Activated CD8-positive, alpha-beta memory T cell treated with anti-CD3 and anti-CD28 coated beads, Interleukin-2, amount 50 U/mL, for 1 hour (primary cell): ENCODE results near the gene CACNA2D4.

Experiments
- DNase-seq: peaks from one replicate; pipeline ENCODE4 v3.0.0-alpha.2; 2020; ENCODE audit errors: extremely low read depth

The CACNA2D4 gene

DNA sequence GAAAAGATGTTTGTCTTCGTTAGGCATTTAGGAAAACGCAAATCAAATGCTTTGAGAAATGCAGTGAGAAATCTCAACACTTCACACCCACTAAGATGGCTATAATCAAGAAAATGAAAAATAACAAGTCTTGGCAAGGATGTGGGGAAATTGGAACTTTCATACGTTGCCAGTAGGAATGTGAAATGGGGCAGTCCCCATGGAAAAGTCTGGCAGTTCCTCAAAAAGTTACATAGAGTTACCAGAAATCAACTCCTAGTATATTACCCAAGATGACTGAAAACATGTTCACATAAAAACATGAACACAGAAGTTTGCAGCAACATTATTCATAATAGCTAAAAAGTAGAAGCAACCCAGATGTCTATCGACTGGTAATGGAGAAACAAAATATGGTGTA, 139.5 kb downstream of the CACNA2D4 start:
- no peak for DNase-seq

DNA sequence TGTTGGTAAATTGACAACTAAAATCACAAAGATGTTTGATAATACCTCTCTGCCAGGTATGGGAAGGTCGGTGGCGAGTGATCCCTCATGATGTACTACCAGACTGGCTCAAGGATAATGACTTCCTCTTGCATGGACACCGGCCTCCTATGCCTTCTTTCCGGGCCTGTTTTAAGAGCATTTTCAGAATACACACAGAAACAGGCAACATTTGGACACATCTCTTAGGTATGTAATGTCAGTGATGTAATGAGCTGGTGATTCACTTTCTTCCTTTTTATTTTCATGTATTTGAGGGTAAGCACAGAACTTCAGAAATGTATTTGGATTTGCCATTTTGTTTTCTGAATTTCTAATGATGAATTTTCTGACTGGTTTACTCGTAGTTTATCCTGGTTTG, 140.7 kb downstream of the CACNA2D4 start:
- no peak for DNase-seq

DNA sequence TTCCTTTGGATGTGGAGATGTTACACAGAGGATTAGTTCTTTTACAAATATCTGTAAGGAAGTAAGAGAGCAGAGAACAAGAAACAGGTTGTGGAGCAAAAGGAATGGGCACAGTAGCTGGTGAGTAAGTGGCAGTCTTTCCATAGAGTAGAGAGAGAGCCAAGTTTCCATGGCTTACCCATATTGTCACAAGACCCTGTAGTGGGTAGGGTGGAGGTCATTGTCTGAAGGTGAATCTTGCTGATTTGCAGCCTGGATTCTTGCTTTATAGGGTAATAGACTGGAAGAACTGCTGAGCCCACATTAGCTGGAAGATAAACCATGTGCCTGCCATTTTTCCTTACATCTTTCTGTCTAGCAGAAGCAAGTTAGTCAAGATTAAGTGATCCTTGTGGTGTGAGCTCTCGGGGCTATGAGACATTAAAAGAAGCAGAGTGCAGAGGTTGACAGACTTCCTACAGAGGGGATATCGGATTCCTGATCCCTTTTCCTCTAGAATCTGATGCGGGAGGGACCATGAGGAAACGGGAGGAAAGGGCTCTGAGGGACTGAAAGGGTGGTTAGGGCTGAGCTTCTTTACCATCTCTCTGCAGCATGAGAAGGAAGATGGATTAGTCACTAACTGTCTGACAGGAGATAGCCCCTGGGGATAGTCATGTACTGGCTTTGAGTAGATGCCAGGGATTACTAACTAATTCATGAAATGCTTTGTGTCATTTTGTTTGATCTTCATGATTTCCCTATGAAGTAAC, 142.1 kb downstream of the CACNA2D4 start:
- no peak for DNase-seq

DNA sequence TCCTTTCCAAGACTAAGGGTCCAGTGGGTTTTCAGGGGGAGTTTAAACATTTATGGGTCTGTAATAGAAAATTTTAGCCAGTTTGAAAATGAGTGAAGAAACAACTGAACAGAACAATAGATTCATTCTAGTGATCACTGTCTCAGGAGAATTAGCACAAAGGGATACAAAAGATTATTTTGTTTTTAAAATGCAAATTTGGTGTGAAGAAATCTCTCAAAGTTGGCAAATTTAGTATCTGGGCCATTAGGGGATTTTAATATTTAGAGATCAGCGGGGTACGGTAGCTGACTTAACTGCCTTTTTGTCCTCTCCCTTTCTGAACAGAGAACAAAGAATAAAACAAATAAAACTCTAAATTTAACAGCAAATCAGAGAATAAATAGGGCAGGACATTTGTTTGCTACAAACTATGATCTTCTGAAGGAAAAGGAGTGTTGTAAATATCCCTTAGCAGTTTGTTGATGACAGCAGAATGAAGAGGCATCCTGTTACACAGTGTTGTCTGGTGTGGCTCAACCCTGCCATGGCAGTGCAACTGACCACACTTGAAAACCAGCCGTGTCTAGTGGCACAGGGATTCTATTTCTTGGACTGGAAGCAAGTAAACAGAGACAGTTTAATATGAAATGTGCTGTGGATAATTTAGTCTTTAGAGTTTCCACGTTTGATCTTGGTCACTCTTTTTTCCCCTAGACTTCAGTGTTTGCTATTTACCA, 144.4 kb downstream of the CACNA2D4 start:
- no peak for DNase-seq

DNA sequence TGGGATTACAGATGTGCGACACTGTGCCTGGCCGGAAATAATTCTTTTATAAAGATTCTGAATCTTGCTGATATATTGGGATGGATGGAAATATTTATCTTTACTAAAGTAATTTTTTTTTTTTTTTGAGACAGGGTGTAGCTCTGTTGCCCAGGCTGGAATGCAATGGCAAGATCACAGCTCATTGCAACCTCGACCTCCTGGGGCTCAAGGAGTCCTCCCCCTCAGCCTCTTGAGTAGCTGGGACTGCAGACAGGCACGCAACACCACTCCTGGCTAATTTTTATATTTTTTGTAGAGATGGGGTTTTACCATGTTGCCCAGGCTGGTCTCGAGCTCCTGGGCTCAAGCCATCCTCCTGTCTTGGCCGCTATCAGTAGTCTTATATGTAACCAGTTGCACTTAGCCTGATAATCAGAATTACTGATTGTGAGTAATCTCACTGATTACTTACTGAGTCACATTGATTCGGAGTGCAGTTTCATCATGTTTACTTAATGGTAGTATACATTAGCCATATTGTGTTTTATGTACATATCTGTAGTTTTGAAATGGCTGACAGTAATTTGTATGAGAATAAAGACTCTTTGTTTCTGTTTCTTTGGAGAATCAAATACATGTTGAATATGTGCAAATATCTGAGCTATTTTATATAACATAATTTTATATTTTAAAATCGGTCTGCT, 148.5 kb downstream of the CACNA2D4 start:
- no peak for DNase-seq

DNA sequence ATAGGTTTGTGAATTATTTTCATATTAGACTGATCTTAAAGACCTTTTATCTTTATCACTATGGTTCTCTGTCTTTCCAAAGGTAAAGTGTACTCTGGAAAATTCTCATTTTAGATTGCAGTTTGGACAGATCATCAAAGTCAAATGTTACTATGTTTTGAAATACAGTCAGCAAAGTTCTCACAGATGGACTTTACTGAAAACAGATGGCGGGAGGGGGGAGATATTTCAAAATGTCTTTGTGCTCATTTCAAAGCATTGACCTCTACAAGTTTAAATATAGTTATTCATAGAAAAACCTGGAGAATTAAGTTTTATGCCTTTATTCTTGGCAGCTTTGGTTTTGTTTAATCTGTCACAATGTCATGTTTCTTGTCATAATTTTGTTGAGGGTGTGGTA, 149.8 kb downstream of the CACNA2D4 start:
- DNase-seq: no peak

DNA sequence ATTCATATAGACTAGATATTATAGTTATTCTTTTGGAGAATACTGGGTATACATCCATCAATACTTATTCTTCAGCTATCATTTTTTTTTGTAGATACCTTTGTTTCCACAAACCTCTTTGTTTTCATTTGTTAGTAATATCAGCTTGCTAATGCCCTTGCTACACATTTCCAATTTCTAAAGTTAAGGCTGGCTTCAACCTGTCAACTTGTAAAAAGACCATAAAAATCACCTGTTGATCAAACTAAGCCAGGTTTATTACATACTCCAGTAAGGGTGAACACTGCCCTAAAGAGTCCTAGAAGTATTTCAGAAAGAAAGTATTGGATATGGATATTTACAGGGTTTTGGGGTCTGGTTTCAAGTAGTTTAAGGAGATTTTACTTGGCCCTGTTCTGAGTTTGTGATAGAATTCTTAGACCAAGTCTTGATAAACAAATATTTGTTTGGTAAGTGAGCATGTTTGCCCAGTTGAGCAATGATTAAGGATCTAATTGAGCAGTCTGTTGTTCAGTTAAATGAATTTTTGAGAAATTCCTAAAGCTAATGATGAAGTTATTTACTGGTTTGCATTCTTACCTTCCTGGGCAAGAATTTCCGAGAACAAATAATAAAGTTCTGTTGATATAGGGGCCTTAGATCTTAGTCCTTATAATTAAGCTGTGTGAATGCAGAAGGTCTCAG, 150.9 kb downstream of the CACNA2D4 start:
- no peak for DNase-seq

DNA sequence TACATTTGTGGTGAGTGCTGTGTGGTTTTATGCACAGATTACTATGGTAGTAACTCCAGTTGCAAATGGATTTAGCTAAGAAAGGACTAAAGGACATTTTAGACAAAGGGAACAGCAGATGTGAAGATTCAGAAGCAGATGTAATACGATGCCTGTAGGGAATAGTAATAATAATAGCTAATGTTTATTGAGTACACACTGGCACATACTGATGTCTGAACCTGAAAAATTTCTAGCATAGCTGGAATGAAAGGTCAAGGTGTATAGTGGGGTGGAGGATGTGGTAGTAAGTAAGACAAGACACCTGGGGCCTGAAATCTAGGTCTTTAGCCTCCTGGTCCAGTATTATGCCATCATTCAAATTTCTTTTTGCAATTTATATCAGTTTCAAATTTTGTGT, 152.3 kb downstream of the CACNA2D4 start:
- no peak for DNase-seq

DNA sequence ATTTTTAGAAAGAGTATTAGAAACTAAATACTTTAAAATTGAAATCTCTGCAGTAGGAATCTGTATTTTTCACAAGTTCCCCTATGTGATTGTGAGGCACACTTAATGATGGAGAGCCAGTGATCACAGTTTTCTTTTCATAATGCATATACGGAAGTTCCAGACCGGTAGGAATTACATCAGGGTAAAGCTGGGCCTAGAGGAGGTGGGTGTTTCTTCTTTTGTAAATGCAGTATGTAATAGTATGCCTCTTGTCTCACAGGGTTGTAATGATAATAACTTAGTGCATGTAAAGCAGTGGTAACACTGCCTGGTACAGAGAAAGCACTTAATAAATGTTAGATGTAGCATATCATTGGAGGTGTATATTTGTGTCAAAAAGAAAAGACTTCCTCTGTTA, 155.3 kb downstream of the CACNA2D4 start:
- DNase-seq: no peak

DNA sequence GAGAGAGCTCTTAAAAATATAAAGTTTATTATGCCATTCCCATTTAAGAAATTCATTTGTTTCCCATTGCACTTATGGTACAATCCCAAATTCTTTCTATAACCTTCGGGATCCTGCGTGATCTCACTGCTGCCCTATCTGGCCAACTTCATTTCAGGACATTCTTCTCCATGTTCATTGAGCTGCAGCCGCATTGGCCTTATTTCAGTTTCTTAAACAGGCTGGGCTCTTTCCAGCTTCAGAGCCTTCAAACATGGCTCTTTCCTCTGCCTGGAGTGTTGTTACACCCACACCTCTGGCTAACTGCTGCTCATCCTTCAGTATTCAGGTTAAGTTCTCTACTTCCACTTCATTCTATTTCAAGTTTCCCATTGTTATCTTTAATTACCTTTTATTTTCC, 156.6 kb downstream of the CACNA2D4 start:
- DNase-seq: no peak

DNA sequence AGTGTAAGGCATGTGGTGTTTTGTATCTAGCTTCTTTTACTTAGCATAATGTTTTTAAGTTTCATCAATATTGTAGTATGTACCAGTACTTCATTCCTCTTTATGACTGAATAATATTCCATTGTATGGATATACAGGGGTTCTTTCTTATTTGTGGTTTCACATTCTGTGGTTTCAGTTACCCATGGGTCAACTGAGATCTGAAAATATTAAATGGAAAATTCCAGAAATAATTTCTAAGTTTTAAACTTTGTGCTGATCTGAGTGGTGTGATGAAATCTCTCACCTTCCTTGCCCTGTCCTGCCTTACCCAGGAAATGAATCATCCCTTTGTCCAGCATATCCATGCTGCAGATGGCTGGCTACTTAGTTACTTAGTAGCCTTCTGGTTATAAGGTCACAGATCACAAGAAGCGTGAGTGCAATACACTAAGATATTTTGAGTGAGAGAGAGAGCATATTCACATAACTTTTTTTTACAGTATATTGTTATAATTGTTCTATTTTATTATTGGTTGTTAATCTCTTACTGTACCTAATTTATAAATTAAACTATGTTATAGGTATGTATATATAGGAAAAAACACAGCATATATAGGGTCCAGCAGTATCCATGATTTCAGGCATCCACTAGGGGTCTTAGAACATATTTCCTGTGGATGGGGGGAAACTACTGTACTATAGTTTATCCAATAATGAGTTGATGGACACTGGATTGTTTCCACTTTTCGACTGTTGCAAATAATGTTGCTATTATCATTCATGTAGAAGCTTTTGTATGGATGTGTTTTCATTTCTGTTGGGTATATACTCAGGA, 157.7 kb downstream of the CACNA2D4 start:
- no peak for DNase-seq

DNA sequence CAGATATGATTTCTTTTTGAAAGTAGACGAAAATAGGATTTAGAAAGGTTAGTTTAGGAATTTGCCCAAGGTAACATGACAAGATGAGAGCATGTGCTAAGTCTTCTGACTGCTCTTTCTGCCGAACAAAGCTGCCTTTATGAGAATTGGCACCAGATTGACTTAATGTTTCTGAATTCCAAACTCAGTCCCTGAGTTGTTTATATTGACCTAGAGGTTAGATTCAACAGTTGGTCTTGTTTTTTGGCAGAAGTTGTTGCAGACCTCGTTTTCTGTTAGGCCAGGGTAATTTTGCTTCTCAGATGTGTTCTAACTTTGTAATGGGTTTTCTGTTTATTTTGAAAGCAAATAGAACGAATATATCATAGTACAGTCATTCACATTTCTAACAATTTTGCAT, 159.6 kb downstream of the CACNA2D4 start:
- no peak for DNase-seq

DNA sequence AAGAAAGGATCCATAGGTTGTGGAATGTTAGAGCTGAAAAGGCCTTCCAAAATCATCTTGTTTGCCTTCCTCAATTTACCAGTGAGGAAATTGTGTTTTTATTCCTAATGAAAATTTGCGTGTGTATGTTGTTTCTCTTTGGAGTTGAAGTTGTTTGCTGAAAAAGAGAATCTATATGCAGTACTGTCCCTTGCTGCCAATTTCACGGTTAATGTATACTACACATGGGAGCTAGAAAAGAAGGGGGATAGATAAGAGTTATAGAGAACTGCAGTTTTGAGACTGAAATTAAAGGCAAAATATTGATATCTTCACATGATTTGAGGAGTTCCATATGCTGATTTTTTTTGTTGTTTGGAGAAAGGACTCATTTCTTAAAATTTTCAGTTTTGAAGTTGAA, 160.1 kb downstream of the CACNA2D4 start:
- no peak for DNase-seq

DNA sequence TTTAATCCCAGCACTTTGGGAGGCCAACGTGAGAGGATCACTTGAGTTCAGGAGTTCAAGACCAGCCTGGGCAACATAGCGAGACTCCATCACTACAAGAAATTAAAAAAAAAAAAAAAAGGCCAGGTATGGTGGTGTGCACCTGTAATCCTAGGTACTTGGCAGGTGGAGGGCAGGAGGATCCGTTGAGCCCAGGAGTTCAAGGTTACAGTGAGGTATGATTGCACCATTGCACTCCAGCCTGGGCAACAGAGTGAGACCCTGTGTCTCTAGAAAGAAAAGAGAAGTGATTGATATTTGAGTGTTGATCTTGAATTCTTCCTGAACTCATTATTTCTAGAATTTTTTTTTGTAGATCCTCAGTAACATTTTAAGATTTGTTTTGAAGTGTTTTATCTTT, 168.2 kb downstream of the CACNA2D4 start:
- no peak for DNase-seq

DNA sequence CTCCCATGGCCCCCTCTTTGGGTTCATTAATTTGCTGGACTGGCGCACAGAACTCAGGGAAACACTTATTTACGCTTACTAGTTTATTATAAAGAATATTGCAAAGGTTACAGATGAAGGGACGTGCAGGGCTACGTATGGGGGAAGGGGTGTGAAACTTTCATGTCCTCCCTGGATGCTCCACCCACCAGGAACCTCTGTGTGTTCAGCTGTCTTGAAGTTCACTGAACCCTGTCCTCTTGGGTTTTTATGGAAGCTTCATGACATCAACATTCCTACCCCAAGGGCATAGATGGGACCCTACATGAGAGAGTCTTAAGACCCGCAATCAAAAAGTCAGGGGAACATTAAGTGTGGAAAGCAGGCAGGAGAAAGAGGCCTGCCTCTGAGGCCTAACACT, 169.4 kb downstream of the CACNA2D4 start:
- DNase-seq: no peak

DNA sequence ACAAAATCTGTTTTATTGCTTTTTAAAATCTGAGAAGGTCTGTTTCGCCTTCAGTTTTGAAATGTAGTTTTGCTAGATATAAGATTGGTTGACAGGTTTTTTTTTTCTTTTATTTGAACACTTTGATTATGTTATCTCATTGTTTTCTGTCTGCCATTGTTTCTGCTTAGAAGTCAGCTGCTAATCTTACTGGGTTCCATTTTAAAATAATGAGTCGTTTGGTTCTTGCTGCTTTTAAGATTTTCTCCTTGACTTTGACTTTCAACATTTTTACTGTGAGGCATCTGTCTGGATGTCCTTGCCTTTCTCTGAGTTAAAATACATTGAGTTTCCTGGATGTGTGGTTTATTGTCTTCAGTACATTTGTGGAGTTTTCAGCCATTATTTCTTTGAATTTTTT, 170.8 kb downstream of the CACNA2D4 start:
- DNase-seq: no peak

DNA sequence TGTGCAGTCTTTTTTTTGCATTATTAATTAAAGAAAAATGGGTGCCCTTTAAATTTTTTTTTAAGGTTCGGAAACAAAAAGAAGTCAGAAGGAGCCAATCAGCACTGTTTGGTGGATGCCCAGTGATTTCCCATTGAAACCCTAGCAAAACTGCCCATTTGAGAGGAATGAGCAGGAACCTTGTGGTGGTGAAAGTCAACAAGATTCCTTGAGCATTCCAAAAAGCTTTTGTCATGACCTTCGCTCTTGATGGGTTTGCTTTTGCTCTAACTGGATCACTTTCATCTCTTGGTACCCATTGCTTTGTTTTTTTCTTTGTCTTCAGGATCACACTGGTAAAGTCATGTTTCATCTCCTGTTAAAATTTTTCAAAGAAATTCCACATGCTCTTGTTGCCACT, 173.5 kb downstream of the CACNA2D4 start:
- no peak for DNase-seq
